HG03097 (cell line): ENCODE data around the gene GPATCH1.

Experiments
- ATAC-seq: cut with Tn5 transposase; IDR thresholded peaks from one replicate; pipeline ENCODE4 v1.9.1; 2021; ENCODE audit not compliant: unreplicated experiment, low FRiP score

The GPATCH1 gene

DNA sequence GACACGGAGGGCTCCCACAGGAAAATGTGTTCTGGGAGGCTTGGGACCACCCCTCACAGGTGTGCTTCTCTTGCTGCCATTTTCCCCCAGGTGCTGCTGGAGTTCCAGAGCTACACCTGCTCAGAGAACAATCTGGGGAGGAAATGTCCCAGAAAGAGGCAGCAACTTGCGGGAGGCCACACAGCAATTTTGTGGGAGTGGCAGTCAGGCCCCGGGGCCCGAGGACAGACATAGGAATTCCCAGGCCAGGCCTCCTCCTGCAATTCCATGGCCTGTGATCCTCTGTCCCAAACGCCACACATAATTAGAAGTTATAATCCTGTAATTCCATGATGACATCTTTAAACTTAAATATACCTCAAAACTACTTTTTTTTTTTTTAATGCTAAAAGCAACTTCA lies 18.1 kb upstream of the GPATCH1 start:
- ATAC-seq, result no peak

DNA sequence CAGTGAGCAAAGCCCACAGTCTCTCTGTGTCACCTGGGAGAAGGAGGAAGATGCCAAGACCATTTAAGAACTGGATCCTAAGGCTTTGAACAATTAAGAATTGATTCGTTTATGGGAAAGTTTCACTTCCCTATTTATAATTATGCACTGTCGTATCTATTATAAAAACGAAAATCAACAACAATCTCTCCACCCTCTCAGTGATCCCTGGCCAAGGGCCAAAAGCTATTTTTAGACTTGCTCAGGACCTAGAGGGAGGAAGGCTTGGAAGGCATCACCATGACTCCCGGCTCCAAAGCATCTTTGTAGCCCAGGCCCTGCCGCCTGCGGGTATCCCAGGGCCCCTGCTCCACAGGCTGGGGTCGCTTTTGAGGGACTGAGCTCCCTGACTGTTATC lies 17.6 kb upstream of the GPATCH1 start:
- ATAC-seq, result no peak

DNA sequence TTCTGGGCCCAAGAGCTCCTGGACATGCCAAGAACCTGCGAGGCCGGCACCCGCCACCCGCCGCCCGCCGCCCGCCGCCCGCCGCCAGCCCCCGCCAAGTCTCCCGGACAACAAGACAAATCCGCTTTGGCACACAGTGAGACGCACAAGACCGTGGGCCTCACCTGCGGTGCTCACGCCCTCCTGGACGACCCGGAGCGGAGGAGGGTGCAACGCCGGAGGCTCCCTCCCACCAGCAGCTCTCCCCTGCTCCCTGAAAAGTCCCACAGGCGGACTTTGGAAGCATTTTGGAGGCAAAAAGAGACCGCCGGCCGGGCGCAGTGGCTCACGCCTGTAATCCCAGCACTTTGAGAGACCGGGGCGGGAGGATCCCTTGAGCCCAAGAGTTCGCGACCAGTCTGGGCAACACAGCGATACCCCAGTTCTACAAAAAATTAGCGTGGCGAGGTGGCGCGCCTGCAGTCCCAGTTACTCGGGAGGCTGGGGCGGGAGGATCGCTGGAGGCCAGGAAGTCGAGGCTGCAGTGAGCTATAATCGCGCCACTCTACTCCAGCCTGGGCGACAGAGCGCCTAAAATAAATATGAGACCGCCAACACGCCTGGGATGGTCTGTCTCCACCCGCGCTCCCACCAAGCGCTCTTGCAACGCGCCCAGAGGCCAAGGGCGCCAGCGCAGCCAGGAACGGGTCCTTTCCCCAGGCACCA lies 17.1 kb upstream of the GPATCH1 start:
- ATAC-seq, result no peak

DNA sequence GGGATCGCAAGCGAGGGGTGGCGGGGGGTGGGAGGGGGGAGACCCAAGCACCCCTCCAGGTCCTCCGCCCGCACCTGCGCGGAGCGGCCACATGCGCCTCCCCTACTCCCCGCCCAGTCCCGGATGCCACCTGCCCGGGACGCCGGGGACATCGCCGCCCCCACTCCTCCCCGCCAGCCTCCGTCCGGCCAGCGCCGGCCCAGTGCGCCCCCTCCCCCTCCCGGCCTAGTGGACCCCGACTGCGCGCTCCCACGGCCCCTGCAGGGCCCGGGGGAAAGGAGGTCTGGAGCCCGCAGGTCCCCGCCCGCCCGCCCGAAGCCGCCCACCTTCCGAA lies 16.6 kb upstream of the GPATCH1 start:
- no peak for ATAC-seq

DNA sequence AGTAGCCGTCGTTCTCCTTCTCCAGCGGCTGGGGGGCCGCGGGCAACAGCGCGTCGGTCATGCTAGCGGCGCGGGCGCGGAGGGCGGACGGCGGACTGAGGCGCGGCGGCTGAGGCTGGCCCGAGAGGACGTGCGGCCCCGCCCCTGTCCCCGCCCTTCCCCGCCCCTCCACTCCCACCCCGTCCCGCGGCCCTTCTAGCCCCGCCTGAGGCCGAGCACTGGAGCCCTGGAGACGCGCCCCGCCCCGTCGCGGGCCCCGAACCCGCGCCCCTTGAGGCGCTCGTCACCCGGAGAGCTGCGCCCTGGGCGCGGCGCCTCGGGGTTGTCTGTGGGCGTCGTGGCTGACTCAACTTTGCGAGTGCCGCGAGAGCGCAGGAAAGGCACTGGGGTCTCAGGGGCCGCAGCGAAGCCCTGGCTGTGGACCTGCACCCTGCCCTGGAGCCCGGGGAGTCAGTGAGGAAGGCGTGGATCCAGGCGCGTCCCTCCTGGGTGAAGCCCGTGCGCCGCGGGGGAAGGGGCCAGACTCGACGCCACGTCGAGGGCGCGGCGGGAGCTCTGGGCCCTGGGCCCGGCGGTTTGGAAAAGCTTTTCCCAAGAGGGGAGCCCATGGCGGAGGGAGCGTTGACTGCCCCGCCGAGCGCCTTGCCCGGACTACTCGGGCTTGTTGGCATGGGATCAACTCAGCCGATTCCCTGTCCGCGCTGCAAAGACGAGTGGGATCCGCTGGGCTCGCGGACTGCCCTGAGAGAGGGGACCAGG lies 16.0 kb upstream of the GPATCH1 start, which contains the start of gene RHPN2:
Gene RHPN2 (minus strand): TSS at position 97 of the 759 bp plus-strand sequence. CDS start 36 bp downstream, at position 61.
- ATAC-seq, result no peak

DNA sequence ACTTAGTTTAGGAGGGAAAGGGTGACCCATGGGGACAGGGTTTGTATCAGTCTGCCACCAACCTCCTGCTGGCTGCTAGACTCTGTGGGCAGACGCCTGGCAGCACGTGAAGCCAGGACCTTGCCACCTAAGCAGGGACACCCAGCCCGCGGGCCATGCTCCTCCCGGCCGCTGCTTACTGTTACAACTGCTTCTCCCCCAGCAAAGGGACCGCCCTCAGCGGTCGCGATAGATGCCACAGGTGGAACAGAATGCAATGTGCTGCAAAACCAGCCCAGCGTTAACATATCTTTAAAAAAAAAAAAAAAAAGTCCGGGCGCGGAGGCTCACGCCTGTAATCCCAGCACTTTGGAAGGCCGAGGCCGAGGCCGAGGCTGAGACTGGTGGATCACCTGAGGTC lies 14.4 kb upstream of the GPATCH1 start:
- ATAC-seq, result no peak

DNA sequence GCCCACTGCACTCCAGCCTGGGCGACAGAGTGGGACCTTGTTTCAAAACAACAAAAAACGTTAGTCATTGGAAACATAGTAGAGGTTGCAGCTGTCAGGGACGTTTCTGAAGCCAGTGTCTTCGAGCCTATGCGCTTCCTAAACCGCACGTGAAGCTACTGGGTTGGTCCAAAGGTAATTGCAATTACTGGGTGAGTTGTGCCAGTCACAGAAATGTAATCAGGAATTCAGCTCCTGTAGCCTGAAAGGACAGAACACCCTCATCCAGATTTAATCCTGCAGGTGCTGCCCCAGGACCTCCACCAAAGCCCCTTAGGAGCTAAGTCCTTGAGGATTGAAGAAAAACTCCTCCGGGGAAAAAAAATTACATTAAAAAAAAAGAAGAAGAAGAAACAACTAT lies 13.9 kb upstream of the GPATCH1 start:
- ATAC-seq, result no peak

DNA sequence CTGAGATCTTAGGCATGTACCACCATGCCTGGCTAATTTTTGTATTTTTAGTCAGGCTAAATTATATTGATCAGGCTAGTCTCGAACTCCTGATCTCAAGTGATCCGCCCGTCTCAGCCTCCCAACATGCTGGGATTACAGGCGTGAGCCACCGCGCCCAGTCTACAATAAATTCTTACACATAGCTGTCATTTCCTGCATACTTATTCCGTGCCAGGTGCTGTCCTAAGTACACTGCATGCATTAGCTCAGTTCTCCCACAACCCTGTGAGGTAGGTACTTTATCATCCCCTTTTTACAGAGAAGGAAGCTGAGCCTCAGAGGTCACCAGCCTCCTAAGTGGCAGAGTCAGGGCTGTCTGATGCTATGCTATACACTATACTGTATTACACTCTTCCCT lies 9.1 kb upstream of the GPATCH1 start:
- no peak for ATAC-seq

DNA sequence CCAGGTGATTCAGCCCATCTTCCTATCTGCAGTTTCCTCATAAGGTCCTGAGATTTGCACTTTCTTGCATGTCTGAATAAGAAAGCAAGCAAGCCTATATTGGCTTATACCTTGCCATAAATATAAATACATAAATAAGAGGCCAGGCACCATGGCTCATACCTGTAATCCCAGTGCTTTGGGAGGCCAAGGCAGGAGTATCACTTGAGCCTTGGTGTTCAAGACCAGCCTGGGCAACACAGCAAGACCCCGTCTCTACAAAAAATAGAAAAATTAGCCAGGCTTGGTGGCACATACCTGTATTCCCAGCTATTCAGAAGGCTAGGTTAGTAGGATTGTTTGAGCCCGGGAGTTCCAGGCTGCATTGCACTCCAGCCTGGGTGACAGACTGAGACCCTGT lies 5.5 kb upstream of the GPATCH1 start:
- ATAC-seq, result no peak

DNA sequence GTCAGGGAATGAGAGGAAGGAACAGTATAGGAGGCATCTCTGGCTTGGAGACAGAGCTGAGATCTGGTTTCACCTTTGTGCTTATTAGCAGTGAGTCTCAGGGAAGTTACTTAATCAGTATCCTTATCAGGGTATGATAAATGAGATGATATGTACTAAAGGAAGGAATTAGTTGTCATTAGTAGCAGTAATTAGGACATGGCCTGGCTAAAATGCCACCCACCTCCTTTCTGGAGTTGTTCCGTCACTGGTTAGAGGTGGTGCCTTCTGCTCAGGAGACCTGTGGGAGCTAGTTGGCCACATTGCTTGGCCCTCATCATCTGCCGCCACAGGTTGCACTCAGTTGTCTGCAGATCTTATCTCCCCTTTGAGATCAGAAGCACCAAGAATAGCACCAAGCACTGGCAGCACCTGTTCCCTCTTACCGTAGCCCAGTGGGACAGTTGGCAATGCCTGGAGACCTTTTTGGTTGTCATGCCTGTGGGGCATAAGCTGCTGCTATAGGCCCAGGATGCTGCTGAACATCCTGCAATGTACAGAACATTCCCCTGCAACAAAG lies 4.7 kb downstream of the GPATCH1 start:
- no peak for ATAC-seq

DNA sequence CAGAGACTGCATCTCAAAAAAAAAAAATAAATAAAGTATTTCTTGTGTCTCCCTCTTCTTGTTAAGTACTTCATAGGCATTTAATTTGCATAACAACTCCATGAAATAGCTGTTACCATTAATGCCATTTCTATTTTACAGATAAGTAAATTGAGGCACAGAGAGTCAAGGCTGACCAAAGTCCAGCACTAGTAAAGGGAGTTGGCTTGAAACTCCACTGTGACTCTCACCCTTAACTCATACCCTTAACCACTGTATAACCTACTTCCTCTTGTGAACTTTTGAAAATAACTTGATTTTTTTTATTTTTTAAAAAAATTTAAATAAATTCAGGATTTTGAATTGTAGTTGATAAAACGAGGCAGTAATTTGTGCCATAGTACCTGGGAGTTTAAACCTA lies 6.0 kb downstream of the GPATCH1 start:
- ATAC-seq, result no peak

DNA sequence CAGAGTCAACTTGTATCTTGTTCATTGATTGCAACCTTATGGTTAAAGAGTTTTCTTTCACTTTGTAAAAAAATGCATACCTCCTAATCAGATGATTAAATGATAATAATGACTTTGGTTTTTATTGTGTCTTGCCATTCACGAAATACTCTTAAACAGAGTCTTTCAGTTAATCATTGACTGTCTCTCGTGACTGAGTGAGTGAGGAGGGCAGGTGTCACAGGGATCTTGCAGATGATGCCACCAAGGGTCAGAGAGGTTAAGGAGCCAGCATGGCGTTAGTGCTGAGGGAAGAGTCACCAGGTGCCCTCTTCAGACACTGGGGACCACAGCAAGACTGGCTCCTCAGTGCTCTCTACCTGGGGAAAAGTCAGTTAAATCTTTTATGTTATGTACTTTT lies 8.0 kb downstream of the GPATCH1 start:
- ATAC-seq, result no peak

DNA sequence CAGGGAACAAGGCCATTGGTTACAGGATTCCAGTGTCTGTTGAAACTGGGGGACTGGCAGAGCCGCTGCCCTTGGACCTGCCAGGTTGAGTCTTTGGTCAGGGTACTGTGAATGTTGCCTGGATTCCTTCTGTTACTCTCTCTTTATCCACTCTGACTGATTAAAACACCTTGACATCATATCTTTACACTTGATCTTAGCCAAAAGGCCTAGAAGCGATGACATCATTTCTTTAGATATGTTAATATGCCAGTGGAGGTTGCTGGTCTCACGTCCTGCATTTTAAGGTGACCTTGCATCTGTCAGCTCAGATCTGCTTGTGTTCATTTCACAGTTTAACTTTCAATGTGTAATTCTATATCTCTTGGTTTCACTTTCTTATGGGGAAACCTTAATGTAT lies 9.2 kb downstream of the GPATCH1 start:
- no peak for ATAC-seq

DNA sequence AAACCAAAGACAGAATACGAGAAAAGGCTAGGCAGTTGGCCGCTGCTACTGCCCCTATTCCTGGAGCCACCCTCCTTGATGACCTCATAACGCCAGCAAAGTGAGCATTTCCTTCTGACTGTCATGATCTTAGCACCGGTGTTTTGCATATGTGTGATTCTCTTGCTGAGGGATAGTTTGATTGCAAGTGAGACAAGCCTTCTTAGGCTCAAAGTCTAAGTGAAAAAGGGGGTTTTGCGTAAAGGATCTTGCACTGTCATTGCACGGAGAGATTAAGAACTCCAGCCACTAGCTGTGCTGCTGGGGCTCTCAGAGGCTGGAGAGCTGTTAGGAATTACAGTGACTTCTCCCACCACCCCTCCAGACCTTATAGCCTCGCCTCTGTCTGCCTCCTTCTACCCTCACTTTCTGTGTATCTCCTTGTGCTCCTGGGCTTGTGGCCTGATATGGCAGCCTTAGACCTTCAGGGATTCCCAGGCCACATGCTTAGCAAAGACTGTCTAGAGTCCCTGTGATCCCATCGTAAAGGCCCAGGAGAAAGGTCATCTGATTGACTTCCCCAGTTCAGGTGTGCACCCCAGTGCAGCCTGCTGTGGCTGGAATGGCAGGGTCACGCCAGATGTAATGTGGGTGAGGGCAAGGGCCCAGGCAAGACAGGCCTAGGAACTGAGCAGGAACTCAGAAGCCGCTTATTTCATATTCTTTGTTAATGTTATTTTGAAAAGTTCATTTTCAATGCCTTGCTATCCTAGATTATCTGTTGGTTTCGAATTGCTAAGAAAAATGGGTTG lies 12.6 kb downstream of the GPATCH1 start:
- no peak for ATAC-seq

DNA sequence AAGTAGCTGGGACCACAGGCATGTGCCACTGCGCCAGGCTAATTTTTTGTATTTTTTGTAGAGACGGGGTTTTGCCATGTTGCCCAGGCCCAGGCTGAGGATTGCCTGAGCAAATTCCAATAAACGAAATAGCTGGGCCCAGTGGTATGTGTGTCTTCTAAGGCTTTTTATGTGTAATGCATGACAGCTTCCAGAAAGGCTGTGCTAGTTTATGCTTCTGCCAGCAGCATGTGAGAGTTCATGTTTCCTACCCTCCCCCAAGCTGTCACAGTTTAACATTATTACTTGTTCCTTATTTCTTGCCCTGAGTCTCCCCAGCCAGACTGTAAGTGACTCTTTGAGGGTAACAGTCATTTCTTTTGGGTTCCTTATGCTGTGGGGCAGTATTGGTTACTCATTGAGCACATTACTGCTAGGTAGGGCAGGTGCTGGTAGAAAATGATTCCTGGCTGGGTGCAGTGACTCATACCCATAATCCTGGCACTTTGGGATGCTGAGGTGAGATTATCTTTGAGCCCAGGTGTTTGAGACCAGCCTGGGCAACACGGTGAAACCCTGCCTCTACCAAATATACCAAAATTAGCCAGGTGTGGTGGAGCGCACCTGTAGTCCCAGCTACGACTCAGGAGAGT lies 13.6 kb downstream of the GPATCH1 start:
- no peak for ATAC-seq

DNA sequence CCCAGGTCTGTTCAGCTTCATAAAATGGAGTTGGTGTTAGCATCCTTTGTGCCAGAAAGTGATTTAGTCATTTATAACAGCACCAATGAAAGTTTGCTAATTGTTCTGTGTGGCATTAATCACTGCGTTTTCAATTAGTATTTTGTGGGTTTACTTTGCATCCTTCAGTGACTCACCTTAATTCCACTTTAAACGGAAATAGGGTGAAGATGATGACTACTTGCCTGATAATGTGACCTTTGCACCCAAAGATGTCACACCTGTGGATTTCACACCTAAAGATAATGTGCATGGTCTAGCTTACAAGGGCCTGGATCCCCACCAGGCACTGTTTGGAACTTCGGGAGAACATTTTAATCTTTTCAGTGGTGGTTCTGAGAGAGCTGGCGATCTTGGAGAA lies 15.0 kb downstream of the GPATCH1 start:
- no peak for ATAC-seq

DNA sequence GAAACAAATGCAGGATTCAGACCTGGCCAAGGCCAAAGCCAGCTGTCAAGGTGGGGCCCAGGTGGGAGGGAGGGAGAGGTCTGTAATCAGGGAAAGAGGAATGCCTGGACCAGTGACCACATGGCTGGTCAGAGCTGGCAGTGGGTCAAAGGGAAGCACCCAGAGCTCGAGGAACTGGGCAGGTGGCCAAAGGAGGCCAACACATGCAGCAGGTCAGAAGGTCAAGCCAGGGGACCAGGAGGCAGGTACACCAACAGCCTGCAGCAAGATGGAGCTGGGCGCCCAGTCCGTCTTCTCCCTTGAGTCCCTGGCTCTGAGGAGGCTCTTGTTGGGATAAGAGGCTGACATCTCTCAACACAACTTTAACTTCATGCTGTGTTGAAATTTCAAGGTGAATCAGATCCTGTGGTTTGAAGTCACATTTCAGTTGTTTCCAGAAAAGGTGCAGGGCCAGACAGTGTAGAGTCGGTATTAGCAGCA lies 17.1 kb downstream of the GPATCH1 start:
- ATAC-seq, result no peak

DNA sequence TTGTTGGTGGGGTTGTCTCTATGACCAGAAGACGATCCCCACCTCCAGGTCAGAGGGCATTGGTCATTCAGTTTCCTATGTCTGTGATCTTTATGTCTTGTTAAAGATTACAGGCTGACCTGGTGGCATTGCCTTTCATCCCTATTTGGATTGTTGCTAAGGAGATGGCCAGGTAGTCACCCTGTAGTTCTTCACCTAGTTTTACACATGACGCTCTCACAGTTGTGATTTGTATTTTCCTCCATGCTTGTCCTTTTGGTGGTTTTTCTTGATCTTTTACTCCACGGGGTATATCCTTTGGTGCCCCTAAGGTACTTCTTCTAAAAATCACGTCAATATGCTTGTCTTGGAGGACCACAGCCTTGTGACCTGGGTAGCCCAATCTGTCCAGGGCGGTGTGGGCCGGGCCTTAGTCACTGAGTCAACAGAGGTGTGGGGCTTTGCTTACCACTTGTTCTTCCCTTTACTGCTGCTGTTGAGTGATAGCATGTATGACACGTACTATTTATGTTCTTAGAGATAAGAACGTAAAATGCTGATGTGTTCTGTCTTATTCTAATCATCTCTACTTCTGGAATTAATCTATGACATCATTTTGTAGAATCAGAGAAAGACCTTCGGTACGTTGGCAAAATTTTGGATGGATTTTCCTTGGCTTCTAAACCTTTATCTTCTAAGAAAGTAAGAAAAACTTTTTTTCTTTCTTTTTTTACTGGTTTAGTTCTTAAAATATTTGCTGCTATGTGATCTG lies 20.1 kb downstream of the GPATCH1 start:
- no peak for ATAC-seq

DNA sequence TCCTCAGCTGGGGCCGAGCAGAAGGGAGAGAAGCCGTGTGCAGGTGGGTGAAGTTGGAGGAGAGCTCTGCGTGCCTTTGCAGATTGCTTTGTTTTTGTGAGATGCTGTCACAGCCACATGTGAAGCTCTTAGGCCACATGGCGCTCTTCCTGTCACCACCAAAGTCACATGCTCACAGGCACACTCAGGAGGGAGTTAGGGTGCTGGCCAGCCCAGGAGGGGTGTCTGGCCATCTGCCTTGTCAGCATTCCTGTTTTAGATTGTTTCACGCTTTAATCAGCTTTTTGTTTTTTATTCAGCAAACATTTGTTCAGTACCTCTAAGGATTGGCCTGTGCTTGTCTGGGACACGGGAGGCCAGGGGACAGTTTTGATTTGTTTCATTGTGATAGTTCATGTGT lies 21.9 kb downstream of the GPATCH1 start:
- ATAC-seq, result no peak

DNA sequence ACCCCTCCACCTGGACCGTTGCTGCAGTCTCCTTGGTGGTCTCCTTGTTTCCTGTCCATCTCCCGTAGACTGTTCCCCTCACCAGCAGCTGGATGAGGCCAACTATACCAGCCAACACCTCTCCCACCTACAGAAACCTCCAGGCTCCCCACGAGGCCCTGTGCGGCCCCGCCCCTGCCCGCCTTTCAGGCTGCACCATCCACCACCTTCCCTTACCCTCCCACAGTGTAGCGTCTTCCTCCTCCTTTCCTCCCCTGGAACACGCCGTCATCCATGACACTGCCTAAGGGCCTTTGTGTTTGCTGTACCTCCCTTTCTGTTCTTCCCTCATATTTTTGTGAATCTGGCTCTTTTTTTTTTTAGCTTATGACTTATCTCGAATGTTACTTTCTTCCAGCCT lies 27.2 kb downstream of the GPATCH1 start:
- ATAC-seq, result no peak
